ENCODE measurements around the gene ADAMTS15. TPM values are rescaled to one million over a fixed set of nuclear protein-coding genes. Genes with fewer than 3 reads are reported as not detected.
"Not testable (repeated sequence)": the region's sequence is repeated elsewhere in the genome, so short reads cannot be mapped to it uniquely, and the experiment has no call there.

The ADAMTS15 gene
- total RNA-seq, 1 donor from 2014 or later, result 2.0 TPM

DNA sequence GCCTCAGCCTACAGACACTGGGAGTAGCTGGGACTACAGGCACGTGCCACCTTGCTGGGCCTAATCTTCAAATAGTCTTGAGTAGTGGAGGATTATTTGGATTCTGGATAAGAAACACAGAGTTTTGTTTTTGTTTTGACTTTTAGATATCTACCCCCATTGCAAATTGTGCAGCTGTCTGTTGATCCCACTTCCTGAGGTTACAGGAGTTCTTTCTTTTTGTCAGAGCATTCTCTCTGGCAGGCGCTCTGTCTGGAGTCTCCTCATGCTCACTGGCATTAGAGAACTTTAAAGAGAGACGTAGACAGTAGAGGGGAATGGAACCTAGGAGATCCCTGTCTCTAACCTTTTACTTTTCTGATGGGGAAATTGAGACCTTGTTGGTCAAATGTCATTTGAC lies 12.3 kb upstream of the ADAMTS15 start:
- DNase-seq (ENCODE audit: low read depth), result no peak

DNA sequence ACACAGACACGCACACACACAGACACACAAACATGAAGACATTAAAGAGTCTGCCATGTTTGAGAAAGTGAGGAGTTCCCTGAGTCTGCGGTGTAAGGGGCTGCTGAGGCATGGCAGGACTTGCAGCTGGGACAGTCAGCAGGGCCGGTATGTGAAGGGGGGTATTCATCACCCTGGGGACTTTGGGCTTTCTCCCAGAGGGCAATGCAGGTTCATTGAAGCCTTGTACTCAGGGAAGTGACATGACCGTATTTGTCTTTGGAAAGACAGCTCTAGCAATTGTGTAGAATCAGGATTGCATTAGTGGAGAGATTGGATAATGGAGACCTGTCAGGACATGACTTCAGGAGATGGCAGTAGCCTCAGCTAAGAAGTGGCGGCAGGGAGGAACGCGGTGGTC lies 10.6 kb upstream of the ADAMTS15 start:
- no peak for DNase-seq (ENCODE audit: low read depth)

DNA sequence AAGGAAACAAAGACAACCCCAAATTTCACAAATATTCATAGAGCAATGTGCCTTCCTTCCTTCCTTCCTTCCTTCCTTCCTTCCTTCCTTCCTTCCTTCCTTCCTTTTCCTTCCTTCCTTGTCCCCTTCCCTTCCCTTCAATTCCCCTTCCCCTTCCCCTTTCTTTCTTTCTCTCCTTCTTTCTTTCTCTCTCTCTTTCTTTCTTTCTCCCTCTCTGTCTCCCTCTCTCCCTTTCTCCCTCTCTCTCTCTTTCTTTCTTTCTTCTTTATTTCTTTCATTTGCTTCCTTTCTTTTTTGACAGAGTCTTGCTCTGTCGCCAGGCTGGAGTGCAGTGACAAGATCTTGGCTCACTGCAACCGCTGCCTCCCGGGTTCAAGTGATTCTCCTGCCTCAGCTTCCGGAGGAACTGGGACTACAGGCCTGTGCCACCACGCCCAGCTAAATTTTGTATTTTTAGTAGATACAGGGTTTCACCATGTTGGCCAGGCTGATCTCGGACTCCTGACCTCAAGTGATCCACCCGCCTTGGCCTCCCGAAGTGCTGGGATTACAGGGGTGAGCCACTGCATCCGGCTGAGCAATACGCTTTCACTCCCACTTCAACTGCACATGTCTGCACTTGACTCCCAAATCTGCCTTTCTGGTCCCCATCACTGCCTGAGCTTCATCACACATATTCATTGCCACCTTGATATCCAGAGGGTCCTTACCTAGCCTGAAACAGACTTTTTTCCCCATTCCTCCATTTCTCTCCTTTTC lies 9.9 kb upstream of the ADAMTS15 start:
- DNase-seq (ENCODE audit: low read depth), result not testable (repeated sequence)

GRCh38 chr11:130439160-130439519 lies 9.3 kb upstream of the ADAMTS15 start:
- DNase-seq (ENCODE audit: low read depth), result no peak

DNA sequence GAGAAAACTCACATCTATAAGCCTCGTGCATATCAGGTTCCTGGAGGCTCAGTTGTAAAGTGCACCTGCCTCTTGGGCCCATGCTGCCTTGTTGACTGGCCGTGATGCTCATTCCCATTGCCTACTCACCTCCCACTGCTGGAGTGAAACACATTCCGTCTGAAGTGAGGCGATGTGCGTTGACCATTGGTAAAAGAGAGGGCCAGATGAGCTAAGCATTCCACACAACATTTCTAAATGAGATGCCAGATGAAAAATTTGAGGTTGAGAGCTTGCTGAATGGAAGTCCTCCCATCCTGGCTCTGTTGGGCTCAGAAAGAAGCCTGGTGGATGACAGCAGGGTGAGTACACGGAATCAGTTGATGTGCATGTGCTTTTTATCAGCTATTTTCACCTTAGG lies 8.6 kb upstream of the ADAMTS15 start:
- DNase-seq (ENCODE audit: low read depth), result no peak

DNA sequence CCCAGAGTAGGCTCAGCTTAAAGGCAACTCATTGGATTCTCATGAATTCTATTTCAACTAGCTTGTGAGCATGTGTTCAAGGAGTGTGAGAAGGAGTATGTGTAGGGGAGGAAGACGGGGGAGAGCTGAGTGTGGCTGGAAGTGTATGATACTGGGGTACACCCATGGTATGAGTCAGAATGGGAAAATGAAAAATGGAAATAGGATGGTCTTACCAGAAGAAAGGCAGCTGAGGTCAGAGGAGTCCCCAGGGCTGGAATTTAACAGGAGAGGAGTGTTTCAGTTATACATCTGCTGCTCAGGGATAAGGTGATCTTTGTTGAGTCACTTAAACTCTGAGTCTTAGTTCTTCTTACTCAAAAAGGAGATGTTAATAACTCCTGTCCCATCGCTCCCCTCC lies 6.7 kb upstream of the ADAMTS15 start:
- DNase-seq (ENCODE audit: low read depth), result no peak

GRCh38 chr11:130442737-130443136 lies 5.7 kb upstream of the ADAMTS15 start:
- no peak for DNase-seq (ENCODE audit: low read depth)

- no peak for DNase-seq (ENCODE audit: low read depth)
These were observed 2.7 kb upstream of the ADAMTS15 start for GRCh38 chr11:130445788-130446187.

DNA sequence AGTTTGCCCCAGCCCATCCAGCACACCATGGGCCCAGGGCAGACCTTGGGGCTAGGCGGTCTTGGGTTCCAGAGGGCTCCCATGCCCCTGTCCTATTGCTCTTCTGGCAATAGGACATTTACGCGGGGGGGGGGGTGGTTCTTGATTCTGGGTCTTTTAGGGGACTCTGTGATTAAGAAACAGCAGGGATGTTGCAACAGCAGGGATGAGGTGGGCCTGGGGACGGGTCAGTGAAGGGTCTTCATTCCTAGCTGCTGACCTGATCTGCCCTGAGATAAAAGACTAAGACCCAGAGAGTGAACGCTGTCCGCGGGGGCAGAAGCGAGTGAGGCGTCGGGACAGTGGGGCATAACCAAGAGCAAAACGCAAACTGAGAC lies 418 bp upstream of the ADAMTS15 start:
- no peak for DNase-seq (ENCODE audit: low read depth)

- DNase-seq (ENCODE audit: low read depth), result no peak
These were observed 1.0 kb downstream of the ADAMTS15 start for GRCh38 chr11:130449310-130449990.

- DNase-seq (ENCODE audit: low read depth), result peak; percentile 50
These were observed 1.7 kb downstream of the ADAMTS15 start for GRCh38 chr11:130449996-130450769.

GRCh38 chr11:130451231-130452019 lies 3.0 kb downstream of the ADAMTS15 start:
- peak; percentile 77 for DNase-seq (ENCODE audit: low read depth)

DNA sequence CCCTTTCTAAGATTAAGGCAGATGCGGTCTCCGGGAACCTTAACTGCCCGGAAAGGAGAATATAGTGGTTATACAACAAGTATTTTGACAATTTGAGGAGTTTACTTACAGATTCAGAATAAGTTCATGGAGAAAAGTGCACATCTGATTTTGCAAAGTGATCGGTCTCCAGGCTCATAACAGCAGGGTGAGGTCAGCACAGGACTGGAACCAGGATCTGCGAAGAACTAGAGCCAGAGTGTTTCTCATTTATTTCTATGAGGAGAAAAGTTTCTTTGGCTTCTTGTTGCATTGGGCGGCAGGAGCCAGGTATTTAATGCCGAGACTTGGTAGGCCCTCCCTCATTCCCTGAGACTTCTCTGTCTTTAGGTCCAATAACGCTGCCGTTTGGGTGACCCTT lies 3.7 kb downstream of the ADAMTS15 start:
- no peak for DNase-seq (ENCODE audit: low read depth)

GRCh38 chr11:130452940-130453339 lies 4.5 kb downstream of the ADAMTS15 start:
- no peak for DNase-seq (ENCODE audit: low read depth)

DNA sequence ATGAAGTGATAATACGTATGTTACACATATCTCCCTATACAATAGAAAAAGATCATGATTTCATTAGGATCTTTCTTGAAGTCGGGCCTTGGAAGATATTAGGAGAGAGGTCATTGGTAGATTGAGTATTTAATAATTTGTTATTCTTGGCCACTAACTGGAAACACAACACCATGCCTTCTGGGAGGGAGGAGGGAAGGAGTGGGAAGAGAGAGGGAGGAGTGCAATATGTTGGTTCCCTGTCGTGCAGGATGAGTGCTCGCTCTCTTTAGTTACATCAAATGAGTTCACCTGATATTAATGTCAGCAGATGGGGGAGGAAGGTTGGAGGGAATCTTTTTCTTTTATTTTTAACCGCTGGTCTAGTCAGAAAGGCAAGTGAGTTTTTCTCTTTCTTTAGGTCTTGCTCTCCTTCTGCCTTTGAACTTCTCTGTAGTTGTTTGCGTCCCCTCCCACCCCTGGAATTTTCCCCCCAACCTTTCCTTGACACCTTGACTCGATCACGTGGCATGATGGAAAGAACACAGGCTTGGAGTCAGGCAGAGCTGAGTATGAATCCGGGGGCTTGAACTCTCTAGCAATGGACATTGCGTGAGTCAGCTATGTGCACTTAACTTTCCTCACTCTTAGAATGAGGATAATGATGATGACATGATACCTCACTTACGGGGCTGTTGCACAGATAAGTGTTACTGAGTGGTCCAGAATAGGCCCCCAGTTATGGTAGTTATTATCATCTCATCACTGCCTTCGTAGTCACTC lies 6.2 kb downstream of the ADAMTS15 start:
- peak; percentile 45 for DNase-seq (ENCODE audit: low read depth)

GRCh38 chr11:130455483-130456127 lies 7.2 kb downstream of the ADAMTS15 start:
- peak; percentile 29 for DNase-seq (ENCODE audit: low read depth)

DNA sequence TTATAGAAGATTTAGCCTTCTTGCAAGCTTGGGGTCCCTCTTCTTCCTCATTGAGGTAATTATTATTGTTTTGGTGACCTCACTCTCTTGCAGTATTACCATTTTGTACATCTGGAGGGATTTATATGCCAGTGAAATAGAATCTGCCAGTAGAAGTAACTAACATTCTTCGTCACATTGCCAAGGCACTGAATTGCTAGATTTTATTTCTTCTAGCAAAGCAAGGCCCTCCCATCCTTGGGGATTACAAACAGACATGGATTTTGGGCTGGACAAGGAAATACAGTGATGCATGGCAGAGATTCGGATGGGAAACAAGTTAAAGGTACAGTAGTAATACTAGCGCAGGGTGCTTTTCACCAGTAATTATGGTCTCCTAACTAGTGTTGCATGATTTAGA lies 7.8 kb downstream of the ADAMTS15 start:
- DNase-seq (ENCODE audit: low read depth), result no peak

GRCh38 chr11:130457623-130458409 lies 9.4 kb downstream of the ADAMTS15 start:
- DNase-seq (ENCODE audit: low read depth), result no peak

DNA sequence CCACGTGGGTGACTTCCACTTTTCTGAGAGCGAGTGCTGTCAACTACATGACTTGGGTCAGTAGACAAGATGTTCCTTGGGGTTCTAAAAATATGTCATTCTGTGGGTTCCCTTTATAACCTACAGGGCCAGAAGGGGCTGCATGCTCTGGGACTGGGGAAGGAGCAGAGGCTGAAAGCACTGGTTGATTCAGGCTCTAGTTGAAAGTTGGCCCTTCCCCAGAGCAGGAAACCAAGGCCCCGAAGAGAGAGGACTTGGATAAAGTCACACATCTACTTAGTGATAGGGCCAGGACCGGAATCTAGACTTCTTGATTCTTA lies 9.9 kb downstream of the ADAMTS15 start:
- DNase-seq (ENCODE audit: low read depth), result no peak

GRCh38 chr11:130459521-130459920 lies 11.1 kb downstream of the ADAMTS15 start:
- DNase-seq (ENCODE audit: low read depth), result peak; percentile 56

Measured in renal cortical epithelial cell (primary cell).